D721Med (cell line): ENCODE measurements around the gene ZDHHC8.

Experiments
- DNase-seq: peaks from one replicate; pipeline ENCODE4 v3.0.0; 2011; ENCODE audit warnings: low spot score; ENCODE audit not compliant: insufficient read length
- FAIRE-seq: peaks from 2 replicates; lab custom pipeline; 2011; peaks lifted over from hg19 to GRCh38; lab: Jason Lieb, UNC
- TF ChIP-seq, protein P1 (sequence below): IDR thresholded peaks from 2 replicates; pipeline ENCODE4 v1.5.1; 2012; ENCODE audit warnings: mild to moderate bottlenecking, control low read depth; ENCODE audit not compliant: insufficient read depth; ENCODE audit errors: missing control alignments

ZDHHC8 gene

DNA sequence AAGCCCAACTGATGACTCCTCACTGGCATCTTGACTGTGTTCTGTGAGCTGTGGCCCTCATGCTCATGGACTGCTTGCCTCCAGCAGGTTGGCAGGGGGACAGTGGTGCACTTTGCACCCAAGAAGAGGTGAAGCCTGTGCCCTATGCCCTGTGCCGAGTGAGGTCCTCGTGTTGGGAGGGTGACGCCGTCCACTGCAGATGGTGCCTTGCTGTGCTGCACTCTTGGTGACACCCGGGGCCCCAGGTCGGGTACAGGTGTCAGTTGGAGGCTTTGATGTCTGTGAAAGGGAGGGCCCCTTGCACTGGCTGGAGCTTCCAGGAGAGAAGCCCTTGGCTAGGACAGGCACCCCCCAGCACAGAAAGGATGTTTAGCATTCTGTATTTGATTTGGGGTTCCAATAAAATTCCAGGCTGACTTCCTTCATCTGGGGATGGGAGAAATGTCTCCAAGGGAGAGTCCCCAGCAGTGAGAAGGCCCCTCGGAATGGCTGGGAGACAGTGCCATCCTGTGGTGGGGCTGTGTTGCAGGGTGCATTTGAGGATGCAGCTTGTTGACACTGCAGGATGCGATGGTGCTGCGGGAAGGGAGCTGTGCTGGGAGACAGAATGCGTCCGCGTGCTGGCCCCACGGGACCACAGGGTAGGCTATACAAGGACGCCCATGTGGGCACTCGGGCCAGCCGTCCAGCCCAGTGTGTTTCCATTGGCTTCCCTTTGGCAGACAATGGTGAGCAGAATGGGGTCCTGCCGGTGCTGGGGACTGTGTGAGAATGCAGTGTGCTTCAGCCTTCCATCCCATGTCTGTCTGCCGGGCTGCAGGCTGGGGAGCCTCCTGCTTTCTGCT is 2.5 kb upstream of the ZDHHC8 start:
- TF ChIP-seq, protein P1, sequence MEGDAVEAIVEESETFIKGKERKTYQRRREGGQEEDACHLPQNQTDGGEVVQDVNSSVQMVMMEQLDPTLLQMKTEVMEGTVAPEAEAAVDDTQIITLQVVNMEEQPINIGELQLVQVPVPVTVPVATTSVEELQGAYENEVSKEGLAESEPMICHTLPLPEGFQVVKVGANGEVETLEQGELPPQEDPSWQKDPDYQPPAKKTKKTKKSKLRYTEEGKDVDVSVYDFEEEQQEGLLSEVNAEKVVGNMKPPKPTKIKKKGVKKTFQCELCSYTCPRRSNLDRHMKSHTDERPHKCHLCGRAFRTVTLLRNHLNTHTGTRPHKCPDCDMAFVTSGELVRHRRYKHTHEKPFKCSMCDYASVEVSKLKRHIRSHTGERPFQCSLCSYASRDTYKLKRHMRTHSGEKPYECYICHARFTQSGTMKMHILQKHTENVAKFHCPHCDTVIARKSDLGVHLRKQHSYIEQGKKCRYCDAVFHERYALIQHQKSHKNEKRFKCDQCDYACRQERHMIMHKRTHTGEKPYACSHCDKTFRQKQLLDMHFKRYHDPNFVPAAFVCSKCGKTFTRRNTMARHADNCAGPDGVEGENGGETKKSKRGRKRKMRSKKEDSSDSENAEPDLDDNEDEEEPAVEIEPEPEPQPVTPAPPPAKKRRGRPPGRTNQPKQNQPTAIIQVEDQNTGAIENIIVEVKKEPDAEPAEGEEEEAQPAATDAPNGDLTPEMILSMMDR: peak; percentile 43
- FAIRE-seq: no peak
- no peak for DNase-seq

DNA sequence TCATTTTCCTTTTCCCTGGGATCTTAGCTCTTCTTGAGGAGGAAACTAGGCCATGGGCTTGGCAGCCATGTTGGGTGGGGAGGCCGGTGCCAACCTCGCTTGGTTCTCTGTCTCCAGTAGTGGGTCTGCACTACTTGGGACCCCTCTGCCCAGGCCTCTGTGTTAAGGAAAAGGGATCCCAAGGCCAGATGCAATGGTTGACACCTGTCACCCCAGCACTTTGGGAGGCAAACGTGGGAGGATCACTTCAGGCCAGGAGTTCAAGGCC is 1.9 kb upstream of the ZDHHC8 start:
- TF ChIP-seq, protein P1: no peak
- FAIRE-seq (no peak), DNase-seq (no peak)

DNA sequence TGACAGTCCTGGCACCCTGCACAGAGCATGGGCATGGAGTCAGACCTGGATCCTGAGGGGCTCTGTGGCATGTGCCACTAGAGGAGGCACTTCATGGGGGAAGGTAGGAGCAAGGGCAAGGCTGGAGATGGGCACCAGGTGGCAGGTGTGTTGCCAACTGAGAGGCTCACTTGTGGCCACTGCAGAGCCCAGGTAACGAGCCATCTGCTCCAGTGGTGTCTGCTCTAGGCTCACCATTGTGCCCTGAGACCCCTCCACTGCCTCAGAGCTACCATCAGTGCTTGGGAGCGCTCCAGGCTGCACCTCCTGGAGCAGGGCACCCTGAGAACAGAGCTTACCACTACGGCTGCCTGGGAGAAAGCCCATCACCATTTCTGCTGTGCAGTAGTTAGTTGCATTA is 1.3 kb upstream of the ZDHHC8 start:
- FAIRE-seq (no peak), DNase-seq (no peak)
- TF ChIP-seq, protein P1: no peak

DNA sequence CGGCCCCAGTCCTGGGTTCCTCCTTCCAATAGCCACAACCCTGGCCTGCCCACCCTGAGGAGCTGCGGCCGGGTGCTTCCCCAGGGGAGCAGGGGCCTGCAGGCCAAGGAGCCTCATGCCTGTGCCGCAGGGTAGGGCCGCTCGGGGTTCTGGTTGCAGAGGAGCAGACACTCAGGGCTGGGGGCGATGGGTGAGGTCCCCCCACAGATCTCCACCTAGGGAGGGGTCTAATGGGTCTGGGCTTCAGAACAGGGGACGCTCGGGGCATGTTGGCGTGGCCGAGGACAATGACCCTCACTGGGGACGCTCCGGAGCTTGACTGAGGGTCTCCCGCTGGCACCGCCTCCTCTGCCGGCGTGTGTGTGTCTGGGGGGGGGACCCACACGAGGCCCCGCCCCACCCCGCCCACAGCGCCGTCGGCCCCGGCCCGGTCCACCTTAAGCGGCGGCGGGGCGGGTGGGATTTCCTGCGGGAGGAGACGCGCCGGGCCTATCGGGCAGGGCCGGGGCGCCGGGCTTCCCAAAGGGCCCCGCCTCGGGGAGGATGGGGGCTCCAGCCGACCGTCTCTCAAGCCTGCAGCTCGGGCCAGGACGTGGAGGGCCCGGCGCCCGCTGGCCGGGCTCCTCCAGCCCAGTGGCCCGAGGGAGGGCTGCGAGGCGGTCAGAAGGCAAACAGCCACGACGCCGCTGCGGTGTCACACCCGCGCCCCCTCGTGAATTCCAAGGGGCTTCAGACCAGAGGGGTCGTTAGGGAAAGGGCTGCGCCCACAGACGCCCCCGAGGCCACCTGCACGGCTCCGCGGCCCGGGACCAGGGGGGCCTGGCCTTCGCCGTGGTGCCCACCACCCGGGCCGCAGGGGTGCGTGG is 640 bp upstream of the ZDHHC8 start:
- FAIRE-seq (no peak), DNase-seq (peak; percentile 71)
- TF ChIP-seq, protein P1: no peak

DNA sequence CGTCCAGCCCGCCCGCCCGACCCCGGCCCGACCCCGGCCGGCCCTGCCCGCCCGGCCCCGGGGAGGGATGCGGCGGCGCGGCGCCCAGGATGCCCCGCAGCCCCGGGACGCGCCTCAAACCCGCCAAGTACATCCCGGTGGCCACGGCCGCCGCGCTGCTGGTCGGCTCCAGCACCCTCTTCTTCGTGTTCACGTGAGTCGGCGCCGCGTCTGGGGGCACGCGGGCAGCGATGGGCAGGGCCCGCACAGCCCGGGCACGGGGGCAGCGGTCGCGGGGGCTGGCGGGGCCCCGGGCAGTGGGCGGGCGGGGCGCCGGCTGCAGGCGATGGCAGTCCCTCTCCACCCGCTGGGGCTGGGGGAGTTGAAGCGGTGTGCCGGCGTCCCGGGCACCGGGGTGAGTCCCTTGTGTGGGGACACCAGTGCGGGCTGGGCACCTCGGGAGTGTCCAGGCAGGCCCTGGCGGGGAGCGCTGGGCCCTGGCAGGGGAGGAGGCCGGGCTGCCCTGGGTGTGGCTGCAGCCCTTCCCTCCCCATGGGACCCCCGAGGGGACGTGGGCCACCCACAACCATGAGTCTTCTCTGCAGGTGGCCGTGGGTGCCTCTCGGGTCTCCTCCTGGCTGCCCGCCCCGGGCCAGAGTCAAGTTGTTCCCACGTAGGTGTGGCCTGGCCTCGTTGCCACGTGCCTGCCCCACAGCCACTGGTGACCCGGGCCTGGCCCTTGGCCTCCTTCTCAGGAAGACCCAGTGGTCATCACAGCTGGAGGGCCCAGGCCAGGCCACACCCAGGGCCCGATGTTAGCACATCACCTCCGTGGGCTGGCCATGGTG is 468 bp downstream of the ZDHHC8 start:
- DNase-seq: no peak
- TF ChIP-seq, protein P1: no peak
- no peak for FAIRE-seq

DNA sequence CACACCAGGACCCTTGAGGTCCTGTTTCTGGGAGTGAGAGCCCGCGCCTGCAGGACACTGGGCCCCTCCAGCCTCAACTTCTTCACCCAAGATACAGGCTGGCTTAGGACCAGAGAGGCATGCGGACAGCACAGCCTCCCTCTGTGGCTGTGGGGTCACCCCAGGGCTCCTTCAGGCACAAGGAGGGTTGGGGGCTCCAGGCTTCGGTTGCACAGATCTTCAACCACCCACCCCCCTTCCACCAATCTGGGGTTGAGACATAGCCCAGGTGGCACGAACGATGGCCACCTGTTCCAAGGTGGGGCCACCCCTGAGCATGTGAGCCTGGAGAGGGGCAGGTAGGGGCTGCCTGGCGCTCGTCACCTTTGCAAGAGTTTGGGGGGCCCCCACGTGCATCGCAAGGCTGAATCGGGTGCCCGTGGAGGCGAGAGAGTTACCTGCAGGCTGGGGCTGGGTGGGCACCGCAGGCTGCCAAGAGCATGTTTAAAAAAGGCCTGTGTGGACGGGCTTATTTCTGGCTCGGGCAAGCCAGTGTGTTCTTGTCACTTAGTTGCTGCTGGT is 1.2 kb downstream of the ZDHHC8 start:
- FAIRE-seq (no peak), DNase-seq (no peak)
- TF ChIP-seq, protein P1: no peak
